Measurements from ENCODE around the gene SCNN1A.

DNA sequence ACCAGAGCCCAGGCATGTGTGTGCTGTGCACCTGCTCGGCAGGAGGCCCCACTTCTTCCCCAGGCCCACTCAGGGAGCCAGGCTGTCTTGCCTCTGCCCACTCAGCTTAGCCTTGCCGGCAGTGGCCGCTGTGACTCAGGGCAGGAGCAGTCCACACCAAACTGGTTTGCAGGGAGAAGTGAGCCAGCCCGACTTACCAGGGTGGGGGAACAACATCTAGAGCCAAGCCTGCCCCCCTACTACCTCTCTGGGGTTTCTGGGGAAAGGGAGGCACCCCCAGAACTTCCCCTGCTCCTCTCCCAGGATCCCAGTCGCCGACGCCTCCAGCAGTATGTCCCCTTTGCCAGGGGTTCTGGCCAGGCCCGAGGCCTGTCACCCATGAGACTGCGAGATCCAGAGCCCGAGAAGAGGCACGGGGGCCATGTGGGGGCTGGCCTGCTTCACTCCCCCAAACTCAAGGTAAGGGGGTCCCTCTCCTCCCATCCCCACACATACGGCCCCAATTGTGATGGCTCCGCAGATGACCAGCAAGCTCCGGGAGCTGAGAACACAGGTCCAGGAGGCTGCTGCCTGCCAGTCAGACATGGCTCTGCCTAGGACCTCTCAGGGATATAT is 61.9 kb downstream of the SCNN1A start:
- no peak for TF ChIP-seq EP300 (IDR thresholded peaks at IDR 0.05)
- TF ChIP-seq, protein P1, sequence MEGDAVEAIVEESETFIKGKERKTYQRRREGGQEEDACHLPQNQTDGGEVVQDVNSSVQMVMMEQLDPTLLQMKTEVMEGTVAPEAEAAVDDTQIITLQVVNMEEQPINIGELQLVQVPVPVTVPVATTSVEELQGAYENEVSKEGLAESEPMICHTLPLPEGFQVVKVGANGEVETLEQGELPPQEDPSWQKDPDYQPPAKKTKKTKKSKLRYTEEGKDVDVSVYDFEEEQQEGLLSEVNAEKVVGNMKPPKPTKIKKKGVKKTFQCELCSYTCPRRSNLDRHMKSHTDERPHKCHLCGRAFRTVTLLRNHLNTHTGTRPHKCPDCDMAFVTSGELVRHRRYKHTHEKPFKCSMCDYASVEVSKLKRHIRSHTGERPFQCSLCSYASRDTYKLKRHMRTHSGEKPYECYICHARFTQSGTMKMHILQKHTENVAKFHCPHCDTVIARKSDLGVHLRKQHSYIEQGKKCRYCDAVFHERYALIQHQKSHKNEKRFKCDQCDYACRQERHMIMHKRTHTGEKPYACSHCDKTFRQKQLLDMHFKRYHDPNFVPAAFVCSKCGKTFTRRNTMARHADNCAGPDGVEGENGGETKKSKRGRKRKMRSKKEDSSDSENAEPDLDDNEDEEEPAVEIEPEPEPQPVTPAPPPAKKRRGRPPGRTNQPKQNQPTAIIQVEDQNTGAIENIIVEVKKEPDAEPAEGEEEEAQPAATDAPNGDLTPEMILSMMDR (IDR thresholded peaks at IDR 0.05) = no peak

Data from ovary (tissue), 3 donors.